Measurements from ENCODE around the gene SART1. TPM values are rescaled to one million over a fixed set of nuclear protein-coding genes. Genes with fewer than 3 reads are reported as not detected.

The SART1 gene
- total RNA-seq, 4 donors from 2014 or later: 12.0 to 55.2 (median 33.3) TPM

- ATAC-seq: no peak
- no peak for DNase-seq
- peaks cover 14 to 21% of the 10 kb centered on the region in 2 donors for H3K4me1 ChIP-seq
- H3K4me3 ChIP-seq: no peak overlapping the region
- intact Hi-C loops (cut with DNase I; ENCODE audit: low total_unique reads): no loop called here
- no peaks in the 10 kb centered on the region for H3K9me3 ChIP-seq
- H3K36me3 ChIP-seq: peaks cover 0 to under 1% of the 10 kb centered on the region in 2 donors
- H3K27me3 ChIP-seq: peaks cover 0 to 3% (median 0%) of the 10 kb centered on the region in 3 donors
- in situ Hi-C loops (cut with MboI; ENCODE audit: low sequenced_read_pairs in 4 of 4): no loop called here
- TF ChIP-seq POLR2A (IDR thresholded peaks at IDR 0.05) (no peak), CTCF (IDR thresholded peaks at IDR 0.05 in 4 of 5, conservative IDR thresholded peaks at IDR 0.05 in 1 of 5) (no peak)
- H3K27ac ChIP-seq: no peak overlapping the region
Measured at GRCh38 chr11:65958774-65959420, 2.6 kb upstream of the SART1 start.

GRCh38 chr11:65960824-65961266 lies 689 bp upstream of the SART1 start:
- H3K4me1 ChIP-seq: peaks cover 16 to 24% of the 10 kb centered on the region in 2 donors
- TF ChIP-seq CTCF (IDR thresholded peaks at IDR 0.05 in 4 of 5, conservative IDR thresholded peaks at IDR 0.05 in 1 of 5): no peak
- no peak for TF ChIP-seq POLR2A (IDR thresholded peaks at IDR 0.05)
- intact Hi-C loops (cut with DNase I; ENCODE audit: low total_unique reads) (loop anchor here (1.0 to 5.0 kb wide), 6 partner anchors 41 to 344 kb away; partner anchors contain the start of genes BANF1, C11orf68, DRAP1 and EIF1AD), in situ Hi-C loops (cut with MboI; ENCODE audit: low sequenced_read_pairs in 4 of 4) (loop anchor here in 1 of 4 donors (10.0 kb wide), 1 partner anchor 76 kb away; the partner anchor contains the start of gene FIBP)
- H3K36me3 ChIP-seq: peaks cover 0 to 20% of the 10 kb centered on the region in 2 donors
- peak overlapping the region; percentile 69 to 100 (median 88) for H3K4me3 ChIP-seq
- DNase-seq (no peak), ATAC-seq (peak in 1 of 2 donors; percentile 9)
- no peaks in the 10 kb centered on the region for H3K9me3 ChIP-seq
- H3K27me3 ChIP-seq: no peaks in the 10 kb centered on the region
- H3K27ac ChIP-seq: peak overlapping the region; percentile 81 to 96 (median 90)

DNA sequence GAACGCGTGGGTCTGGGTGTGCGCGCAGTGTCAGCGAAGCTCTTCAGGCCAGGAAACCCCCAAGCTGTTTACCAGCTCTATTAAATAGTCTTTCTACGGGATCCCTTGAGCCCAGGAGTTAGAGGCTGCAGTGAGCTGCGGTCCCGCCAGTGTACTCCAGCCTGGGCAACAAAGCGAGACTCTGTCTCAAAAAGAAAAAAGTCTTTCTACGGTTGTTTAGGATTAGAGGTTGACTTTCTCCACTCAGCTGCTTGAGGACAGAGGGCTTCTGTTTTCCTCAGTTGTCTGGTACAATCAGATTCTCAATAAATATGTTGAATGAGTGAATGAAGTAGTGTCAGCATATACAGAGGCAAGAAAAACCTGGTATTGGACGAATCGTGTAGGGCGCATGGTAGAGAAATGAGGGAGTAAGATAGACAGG lies 619 bp downstream of the SART1 start:
- in situ Hi-C loops (cut with MboI; ENCODE audit: low sequenced_read_pairs in 4 of 4): loop anchor here in 1 of 4 donors (10.0 kb wide), 1 partner anchor 77 kb away; the partner anchor contains the start of gene FIBP
- intact Hi-C loops (cut with DNase I; ENCODE audit: low total_unique reads): loop anchor here (5.0 kb wide), 1 partner anchor 345 kb away; the partner anchor contains the start of gene PCNX3
- TF ChIP-seq POLR2A (IDR thresholded peaks at IDR 0.05) (no peak), CTCF (IDR thresholded peaks at IDR 0.05 in 4 of 5, conservative IDR thresholded peaks at IDR 0.05 in 1 of 5) (no peak)

GRCh38 chr11:65964906-65965305 lies 3.4 kb downstream of the SART1 start:
- intact Hi-C loops (cut with DNase I; ENCODE audit: low total_unique reads) (loop anchor here (5.0 kb wide), 1 partner anchor 348 kb away; the partner anchor contains the start of gene PCNX3), in situ Hi-C loops (cut with MboI; ENCODE audit: low sequenced_read_pairs in 4 of 4) (loop anchor here in 1 of 4 donors (10.0 kb wide), 1 partner anchor 80 kb away; the partner anchor contains the start of gene FIBP)
- DNase-seq (no peak), ATAC-seq (no peak)
- no peak overlapping the region for H3K27ac ChIP-seq
- peaks cover 0 to 49% of the 10 kb centered on the region in 2 donors for H3K36me3 ChIP-seq
- no peak for TF ChIP-seq POLR2A (IDR thresholded peaks at IDR 0.05)
- TF ChIP-seq CTCF (IDR thresholded peaks at IDR 0.05 in 4 of 5, conservative IDR thresholded peaks at IDR 0.05 in 1 of 5): no peak
- H3K4me3 ChIP-seq: no peak overlapping the region
- H3K27me3 ChIP-seq: no peaks in the 10 kb centered on the region
- no peaks in the 10 kb centered on the region for H3K9me3 ChIP-seq
- peaks cover 34 to 41% of the 10 kb centered on the region in 2 donors for H3K4me1 ChIP-seq

More for the DNA sequence above, 619 bp downstream of the SART1 start:
- no peaks in the 10 kb centered on the region for H3K27me3 ChIP-seq
- H3K36me3 ChIP-seq: peaks cover 0 to 33% of the 10 kb centered on the region in 2 donors
- no peak for DNase-seq
- peak overlapping the region; percentile 69 to 100 (median 88) for H3K4me3 ChIP-seq
- peaks cover 16 to 24% of the 10 kb centered on the region in 2 donors for H3K4me1 ChIP-seq
- no peaks in the 10 kb centered on the region for H3K9me3 ChIP-seq
- peak overlapping the region; percentile 81 to 96 (median 90) for H3K27ac ChIP-seq
- peak in 1 of 2 donors; percentile 1 for ATAC-seq

Data from gastrocnemius medialis (tissue), 4 donors.